ENCODE data around the gene CDC42SE1.

GRCh38 chr1:151065089-151065645 lies 5.7 kb upstream of the CDC42SE1 start:
- TF ChIP-seq CTCF (IDR thresholded peaks at IDR 0.05; ENCODE audit: low read length) (no peak), EZH2 (IDR thresholded peaks at IDR 0.05; ENCODE audit: borderline replicate concordance, low read length) (no peak)
